OCI-LY7 (cell line): ENCODE measurements around the gene KHK.

Source experiments
- CTCF ChIP-seq: fragments of 200-600 bp; sonication (generic); conservative IDR thresholded peaks from 2 replicates; pipeline ENCODE4 v1.5.1; 2014; ENCODE audit warnings: mild to moderate bottlenecking, antibody characterized with exemption, low read length, moderate library complexity, mixed read lengths
- EZH2phosphoT487 ChIP-seq: fragments of 200-600 bp; sonication (generic); IDR thresholded peaks from 2 replicates; pipeline ENCODE4 v1.6.1; 2018; ENCODE audit warnings: low read depth, borderline replicate concordance, mild to moderate bottlenecking, mixed run types, antibody characterized with exemption, low read length, moderate library complexity, mixed read lengths

DNA sequence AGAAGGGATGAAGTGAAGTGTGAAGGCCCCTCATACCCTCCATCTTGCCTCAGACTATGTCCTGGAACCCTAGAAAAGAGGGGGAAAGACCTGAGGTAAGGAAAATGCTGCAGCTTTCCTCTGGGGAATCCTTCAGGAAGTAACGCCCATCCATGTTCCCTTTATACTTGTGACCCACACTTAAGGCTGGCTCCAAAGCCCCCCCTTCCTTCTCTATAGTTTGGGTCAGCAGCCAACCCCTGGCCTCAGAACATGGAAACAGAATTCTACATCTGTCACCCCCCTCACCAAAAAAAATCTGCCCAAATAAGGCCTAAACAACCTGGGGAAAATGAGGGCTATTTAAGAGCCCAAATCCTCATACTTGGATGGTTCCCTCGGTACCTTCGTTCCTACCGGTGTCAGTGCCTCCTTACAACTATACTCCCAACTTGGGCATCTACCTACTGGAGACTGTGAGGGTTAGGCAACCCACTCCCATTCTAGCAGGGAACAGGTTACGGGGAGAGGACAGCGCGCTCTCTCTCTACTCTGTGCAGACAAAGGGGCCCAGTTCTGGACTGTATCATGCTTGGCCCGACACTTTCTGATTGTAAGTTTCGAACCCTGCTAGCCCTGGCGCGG lies 15.8 kb upstream of the KHK start:
- no peak for TF ChIP-seq CTCF
- no peak for TF ChIP-seq EZH2phosphoT487
